ENCODE data around the gene PRSS48.
"Not testable (repeated sequence)": the region's sequence is repeated elsewhere in the genome, so short reads cannot be mapped to it uniquely, and the experiment has no call there.

Gene PRSS48, protein sequence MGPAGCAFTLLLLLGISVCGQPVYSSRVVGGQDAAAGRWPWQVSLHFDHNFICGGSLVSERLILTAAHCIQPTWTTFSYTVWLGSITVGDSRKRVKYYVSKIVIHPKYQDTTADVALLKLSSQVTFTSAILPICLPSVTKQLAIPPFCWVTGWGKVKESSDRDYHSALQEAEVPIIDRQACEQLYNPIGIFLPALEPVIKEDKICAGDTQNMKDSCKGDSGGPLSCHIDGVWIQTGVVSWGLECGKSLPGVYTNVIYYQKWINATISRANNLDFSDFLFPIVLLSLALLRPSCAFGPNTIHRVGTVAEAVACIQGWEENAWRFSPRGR

DNA sequence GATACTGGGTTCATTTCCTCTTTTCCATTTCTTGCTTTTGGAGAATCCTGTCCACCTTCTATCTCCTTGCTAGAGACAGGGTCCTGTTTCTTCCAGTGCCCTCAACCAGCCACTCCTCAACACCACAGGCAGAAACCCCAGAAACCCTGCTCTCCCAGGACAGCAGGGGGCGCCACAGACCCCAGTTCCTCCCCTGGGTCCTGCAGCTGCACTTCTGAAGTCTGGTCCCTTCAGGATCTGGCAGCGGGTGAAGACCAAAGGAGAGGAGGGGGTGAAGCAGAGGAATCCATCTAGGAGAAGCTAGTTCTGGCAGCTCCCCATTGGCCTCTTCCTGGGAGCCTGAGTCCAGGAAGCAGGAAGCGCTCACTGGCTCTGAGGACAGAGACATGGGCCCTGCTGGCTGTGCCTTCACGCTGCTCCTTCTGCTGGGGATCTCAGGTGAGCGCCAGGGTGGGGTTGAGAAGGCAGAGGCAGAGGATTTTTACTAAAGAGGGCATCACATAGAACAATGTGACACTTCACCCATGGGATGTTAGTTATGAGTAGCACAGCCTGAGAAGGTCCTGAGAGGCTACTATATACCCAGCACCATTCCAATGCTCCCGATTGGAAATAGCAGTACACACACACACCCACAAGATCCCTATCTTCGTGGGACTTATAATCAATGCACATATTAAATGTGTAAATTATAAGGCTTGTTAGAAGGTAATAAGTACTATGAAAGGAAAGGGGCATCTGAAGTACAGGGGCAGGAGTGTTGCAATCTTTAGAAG is at the start of gene PRSS48:
Gene PRSS48, plus strand, starts transcription at position 375 of the 776 bp plus-strand sequence. Its CDS starts 12 bp downstream, at position 387.
- peaks cover 4 to 18% of the 10 kb centered on the region in 2 donors for H3K4me1 ChIP-seq (ENCODE audit: control insufficient read depth in 1 of 2, insufficient read depth in 2 of 2, low read length in 2 of 2)
- no peaks in the 10 kb centered on the region for H3K9me3 ChIP-seq (ENCODE audit: control insufficient read depth in 1 of 2, low read length in 2 of 2)
- no peak within 1 kb of the TSS for H3K27ac ChIP-seq (ENCODE audit: low read depth, low read length)
- H3K9ac ChIP-seq (ENCODE audit: low read depth in 1 of 2, low read length in 2 of 2), result no peak within 1 kb of the TSS
- no peak within 1 kb of the TSS for H3K4me3 ChIP-seq (ENCODE audit: low read depth in 1 of 2, low read length in 2 of 2)
- no peaks in the 10 kb centered on the region for H3K27me3 ChIP-seq (ENCODE audit: control insufficient read depth in 1 of 2, insufficient read depth in 2 of 2, low read length in 2 of 2)
- H3K36me3 ChIP-seq (ENCODE audit: control insufficient read depth in 1 of 2, insufficient read depth in 2 of 2, low read length in 2 of 2), result no peaks in the 10 kb centered on the region

DNA sequence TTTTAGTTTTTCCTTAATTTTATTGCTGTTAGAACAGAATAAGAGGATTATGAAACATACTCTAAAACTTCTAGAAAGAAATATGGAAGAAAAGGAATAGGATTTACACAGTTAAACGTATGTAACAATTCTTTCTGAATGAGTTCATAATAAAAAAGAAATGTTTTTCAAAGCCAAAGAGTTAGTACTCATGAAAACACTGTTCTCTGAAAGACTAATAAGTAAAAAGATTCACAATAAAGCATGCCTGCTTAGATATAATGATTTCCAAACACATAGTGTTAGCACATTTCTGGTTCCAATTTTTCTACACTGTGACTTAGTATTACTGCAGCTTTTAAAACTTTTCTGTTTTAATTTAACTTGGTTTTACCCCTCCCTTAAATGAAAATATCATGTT is 49.8 kb upstream of the PRSS48 start:
- peak overlapping the region; percentile 66 for H3K27ac ChIP-seq (ENCODE audit: low read depth, low read length)
- no peaks in the 10 kb centered on the region for H3K9me3 ChIP-seq (ENCODE audit: control insufficient read depth in 1 of 2, low read length in 2 of 2)
- H3K9ac ChIP-seq (ENCODE audit: low read depth in 1 of 2, low read length in 2 of 2), result peak overlapping the region in 1 of 2 donors; percentile 61
- no peaks in the 10 kb centered on the region for H3K4me1 ChIP-seq (ENCODE audit: control insufficient read depth in 1 of 2, insufficient read depth in 2 of 2, low read length in 2 of 2)
- peak overlapping the region in 1 of 2 donors; percentile 47 for H3K4me3 ChIP-seq (ENCODE audit: low read depth in 1 of 2, low read length in 2 of 2)
- H3K36me3 ChIP-seq (ENCODE audit: control insufficient read depth in 1 of 2, insufficient read depth in 2 of 2, low read length in 2 of 2), result no peaks in the 10 kb centered on the region
- H3K27me3 ChIP-seq (ENCODE audit: control insufficient read depth in 1 of 2, insufficient read depth in 2 of 2, low read length in 2 of 2), result no peaks in the 10 kb centered on the region

DNA sequence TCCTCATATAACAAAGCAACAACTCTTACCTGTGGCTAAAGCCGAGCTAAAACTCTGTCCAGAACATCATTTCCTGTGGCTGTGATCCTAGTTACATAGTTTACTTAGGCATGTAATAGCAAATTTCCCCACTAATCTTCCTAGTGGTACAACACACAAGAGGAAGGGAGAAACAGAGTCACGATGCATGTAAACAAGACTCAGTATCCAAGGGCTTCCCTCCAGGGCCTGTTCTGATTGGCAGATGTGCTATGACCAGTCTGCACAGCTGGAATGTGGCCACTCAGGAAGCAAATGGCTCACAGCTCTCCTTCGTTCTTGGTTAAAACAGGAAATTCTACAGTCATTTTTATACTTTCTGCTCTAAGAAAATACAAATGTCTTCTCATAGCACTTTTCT is 49.2 kb upstream of the PRSS48 start:
- H3K9me3 ChIP-seq (ENCODE audit: control insufficient read depth in 1 of 2, low read length in 2 of 2), result no peaks in the 10 kb centered on the region
- H3K27me3 ChIP-seq (ENCODE audit: control insufficient read depth in 1 of 2, insufficient read depth in 2 of 2, low read length in 2 of 2), result no peaks in the 10 kb centered on the region
- no peaks in the 10 kb centered on the region for H3K36me3 ChIP-seq (ENCODE audit: control insufficient read depth in 1 of 2, insufficient read depth in 2 of 2, low read length in 2 of 2)
- no peaks in the 10 kb centered on the region for H3K4me1 ChIP-seq (ENCODE audit: control insufficient read depth in 1 of 2, insufficient read depth in 2 of 2, low read length in 2 of 2)
- H3K27ac ChIP-seq (ENCODE audit: low read depth, low read length), result peak overlapping the region; percentile 66
- H3K4me3 ChIP-seq (ENCODE audit: low read depth in 1 of 2, low read length in 2 of 2), result peak overlapping the region in 1 of 2 donors; percentile 47
- H3K9ac ChIP-seq (ENCODE audit: low read depth in 1 of 2, low read length in 2 of 2), result peak overlapping the region in 1 of 2 donors; percentile 61

DNA sequence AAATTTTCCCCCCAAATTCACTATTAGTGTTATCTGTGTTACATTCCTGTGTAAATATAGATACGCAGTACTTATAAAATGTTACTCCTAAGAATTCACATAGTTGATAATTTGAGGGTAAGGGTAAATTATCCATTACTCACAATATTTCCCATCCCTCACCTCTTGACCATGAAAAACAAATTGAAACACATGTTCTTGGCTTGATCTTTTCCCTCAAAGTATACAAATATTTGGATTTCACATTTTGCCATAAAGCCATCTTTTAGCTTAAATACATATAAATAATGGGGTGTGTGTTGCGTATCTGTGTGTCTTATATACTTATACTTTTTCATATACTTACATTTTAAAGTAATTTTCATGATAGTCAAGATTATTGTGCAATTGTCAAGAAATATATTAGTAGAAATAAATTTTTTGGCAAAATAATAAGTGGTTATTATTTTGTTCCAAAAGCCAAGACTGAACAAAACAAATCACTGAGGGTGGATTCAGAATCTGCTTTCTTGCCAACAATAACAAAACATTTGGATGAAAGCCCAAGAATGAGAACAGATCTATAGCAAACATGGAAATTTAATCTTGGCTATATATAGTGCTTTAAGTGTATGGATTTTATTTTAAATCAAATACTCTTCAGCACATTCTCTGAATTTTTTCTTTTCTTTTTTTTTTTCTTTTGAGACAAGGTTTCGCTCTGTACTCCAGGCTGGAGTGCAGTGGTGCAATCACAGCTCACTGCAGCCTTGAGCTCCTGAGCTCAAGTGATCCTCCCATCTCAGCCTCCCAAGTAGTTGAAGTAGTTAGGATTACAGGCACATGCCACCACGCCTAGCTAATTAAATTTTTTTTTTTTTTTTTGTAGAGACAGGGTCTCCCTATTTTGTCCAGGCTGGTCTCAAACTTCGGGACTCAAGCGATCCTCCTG is 48.5 kb upstream of the PRSS48 start:
- Histone ChIP-seq H3K4me3 (ENCODE audit: low read depth in 1 of 2, low read length in 2 of 2) (no peak overlapping the region), H3K9me3 (ENCODE audit: control insufficient read depth in 1 of 2, low read length in 2 of 2) (no peaks in the 10 kb centered on the region), H3K27ac (ENCODE audit: low read depth, low read length) (peak overlapping the region; percentile 66), H3K27me3 (ENCODE audit: control insufficient read depth in 1 of 2, insufficient read depth in 2 of 2, low read length in 2 of 2) (no peaks in the 10 kb centered on the region), H3K9ac (ENCODE audit: low read depth in 1 of 2, low read length in 2 of 2) (no peak overlapping the region), H3K4me1 (ENCODE audit: control insufficient read depth in 1 of 2, insufficient read depth in 2 of 2, low read length in 2 of 2) (no peaks in the 10 kb centered on the region), H3K36me3 (ENCODE audit: control insufficient read depth in 1 of 2, insufficient read depth in 2 of 2, low read length in 2 of 2) (no peaks in the 10 kb centered on the region)

GRCh38 chr4:151231915-151232595 is 44.9 kb upstream of the PRSS48 start:
- H3K4me1 ChIP-seq (ENCODE audit: control insufficient read depth in 1 of 2, insufficient read depth in 2 of 2, low read length in 2 of 2), result no peaks in the 10 kb centered on the region
- H3K36me3 ChIP-seq (ENCODE audit: control insufficient read depth in 1 of 2, insufficient read depth in 2 of 2, low read length in 2 of 2), result no peaks in the 10 kb centered on the region
- H3K9me3 ChIP-seq (ENCODE audit: control insufficient read depth in 1 of 2, low read length in 2 of 2), result no peaks in the 10 kb centered on the region
- H3K27ac ChIP-seq (ENCODE audit: low read depth, low read length), result no peak overlapping the region
- no peaks in the 10 kb centered on the region for H3K27me3 ChIP-seq (ENCODE audit: control insufficient read depth in 1 of 2, insufficient read depth in 2 of 2, low read length in 2 of 2)
- no peak overlapping the region for H3K9ac ChIP-seq (ENCODE audit: low read depth in 1 of 2, low read length in 2 of 2)
- no peak overlapping the region for H3K4me3 ChIP-seq (ENCODE audit: low read depth in 1 of 2, low read length in 2 of 2)

DNA sequence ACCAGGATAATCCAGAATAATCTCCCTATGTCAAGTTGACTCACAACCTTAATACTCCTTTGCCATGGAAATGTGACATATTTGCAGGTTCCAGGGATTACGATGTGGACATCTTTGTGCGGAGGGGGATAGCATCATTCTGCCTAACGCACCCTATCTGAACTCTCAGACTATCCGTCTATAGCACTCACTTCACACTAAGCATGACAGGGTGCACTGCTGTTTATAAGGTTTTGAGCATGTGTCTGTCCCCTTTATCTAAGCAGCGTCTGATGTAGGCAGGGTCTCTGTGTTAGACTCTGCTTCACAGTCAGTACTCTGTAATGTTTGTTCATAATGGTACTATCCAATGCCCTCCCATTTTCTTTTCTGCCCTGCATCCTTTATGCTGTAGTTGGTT is 43.4 kb upstream of the PRSS48 start:
- Histone ChIP-seq H3K4me1 (ENCODE audit: control insufficient read depth in 1 of 2, insufficient read depth in 2 of 2, low read length in 2 of 2) (no peaks in the 10 kb centered on the region), H3K27ac (ENCODE audit: low read depth, low read length) (no peak overlapping the region), H3K27me3 (ENCODE audit: control insufficient read depth in 1 of 2, insufficient read depth in 2 of 2, low read length in 2 of 2) (no peaks in the 10 kb centered on the region), H3K4me3 (ENCODE audit: low read depth in 1 of 2, low read length in 2 of 2) (no peak overlapping the region), H3K36me3 (ENCODE audit: control insufficient read depth in 1 of 2, insufficient read depth in 2 of 2, low read length in 2 of 2) (no peaks in the 10 kb centered on the region), H3K9ac (ENCODE audit: low read depth in 1 of 2, low read length in 2 of 2) (no peak overlapping the region), H3K9me3 (ENCODE audit: control insufficient read depth in 1 of 2, low read length in 2 of 2) (no peaks in the 10 kb centered on the region)

GRCh38 chr4:151235373-151235772 is 41.6 kb upstream of the PRSS48 start:
- H3K9ac ChIP-seq (ENCODE audit: low read depth in 1 of 2, low read length in 2 of 2); H3K36me3 ChIP-seq (ENCODE audit: control insufficient read depth in 1 of 2, insufficient read depth in 2 of 2, low read length in 2 of 2); H3K27ac ChIP-seq (ENCODE audit: low read depth, low read length); H3K4me1 ChIP-seq (ENCODE audit: control insufficient read depth in 1 of 2, insufficient read depth in 2 of 2, low read length in 2 of 2); H3K9me3 ChIP-seq (ENCODE audit: control insufficient read depth in 1 of 2, low read length in 2 of 2); H3K27me3 ChIP-seq (ENCODE audit: control insufficient read depth in 1 of 2, insufficient read depth in 2 of 2, low read length in 2 of 2); H3K4me3 ChIP-seq (ENCODE audit: low read depth in 1 of 2, low read length in 2 of 2): not testable (repeated sequence)

DNA sequence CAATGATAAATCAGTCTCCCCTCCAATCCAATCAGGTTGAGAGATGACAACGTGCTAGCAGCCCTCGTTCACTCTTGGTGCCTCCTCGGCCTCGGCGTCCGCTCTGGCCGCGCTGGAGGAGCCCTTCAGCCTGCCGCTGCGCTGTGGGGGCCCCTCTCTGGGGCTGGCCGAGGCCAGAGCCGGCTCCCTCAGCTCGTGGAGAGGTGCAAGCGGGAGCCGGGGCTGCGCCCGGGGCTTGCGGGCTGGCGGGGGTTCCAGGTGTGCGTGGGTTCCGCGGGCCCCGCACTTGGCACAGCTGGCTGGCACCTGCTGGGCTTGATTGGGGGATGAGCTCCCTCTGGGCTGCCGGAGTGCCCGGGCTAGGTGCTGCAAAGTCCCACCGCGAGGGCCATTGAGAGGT is 40.9 kb upstream of the PRSS48 start:
- no peak overlapping the region for H3K4me3 ChIP-seq (ENCODE audit: low read depth in 1 of 2, low read length in 2 of 2)
- H3K9me3 ChIP-seq (ENCODE audit: control insufficient read depth in 1 of 2, low read length in 2 of 2), result no peaks in the 10 kb centered on the region
- H3K4me1 ChIP-seq (ENCODE audit: control insufficient read depth in 1 of 2, insufficient read depth in 2 of 2, low read length in 2 of 2), result no peaks in the 10 kb centered on the region
- H3K36me3 ChIP-seq (ENCODE audit: control insufficient read depth in 1 of 2, insufficient read depth in 2 of 2, low read length in 2 of 2), result no peaks in the 10 kb centered on the region
- no peaks in the 10 kb centered on the region for H3K27me3 ChIP-seq (ENCODE audit: control insufficient read depth in 1 of 2, insufficient read depth in 2 of 2, low read length in 2 of 2)
- H3K9ac ChIP-seq (ENCODE audit: low read depth in 1 of 2, low read length in 2 of 2), result no peak overlapping the region
- no peak overlapping the region for H3K27ac ChIP-seq (ENCODE audit: low read depth, low read length)

DNA sequence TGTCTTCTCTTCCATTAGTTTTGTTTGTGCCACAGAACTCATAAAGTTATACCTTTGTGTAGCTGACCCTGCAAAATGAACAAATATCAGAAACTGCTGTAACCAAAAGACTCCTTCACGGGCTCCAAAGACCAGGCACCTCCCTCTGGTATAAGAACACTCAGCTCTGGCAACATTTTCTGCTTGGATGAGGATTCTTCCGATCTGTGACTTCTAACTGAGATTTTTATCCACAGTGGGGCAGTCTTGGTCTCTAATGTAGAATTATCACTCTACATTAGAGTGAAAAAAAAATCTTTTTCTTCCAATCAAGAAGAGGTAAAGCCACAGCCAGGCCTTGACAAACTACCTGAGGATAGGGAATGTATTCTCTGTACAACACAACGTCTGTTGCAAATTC is 38.5 kb upstream of the PRSS48 start:
- Histone ChIP-seq H3K9ac (ENCODE audit: low read depth in 1 of 2, low read length in 2 of 2) (no peak overlapping the region), H3K27ac (ENCODE audit: low read depth, low read length) (no peak overlapping the region), H3K9me3 (ENCODE audit: control insufficient read depth in 1 of 2, low read length in 2 of 2) (no peaks in the 10 kb centered on the region), H3K36me3 (ENCODE audit: control insufficient read depth in 1 of 2, insufficient read depth in 2 of 2, low read length in 2 of 2) (no peaks in the 10 kb centered on the region), H3K4me3 (ENCODE audit: low read depth in 1 of 2, low read length in 2 of 2) (no peak overlapping the region), H3K27me3 (ENCODE audit: control insufficient read depth in 1 of 2, insufficient read depth in 2 of 2, low read length in 2 of 2) (no peaks in the 10 kb centered on the region), H3K4me1 (ENCODE audit: control insufficient read depth in 1 of 2, insufficient read depth in 2 of 2, low read length in 2 of 2) (no peaks in the 10 kb centered on the region)

Data from duodenal mucosa (tissue), 2 donors.